Measurements from ENCODE around the gene MAN1A2. TPM values are rescaled to one million over a fixed set of nuclear protein-coding genes. Genes with fewer than 3 reads are reported as not detected.

MAN1A2 gene
- polyA plus RNA-seq, 3 donors: 4.0 to 10.5 (median 7.2) TPM

DNA sequence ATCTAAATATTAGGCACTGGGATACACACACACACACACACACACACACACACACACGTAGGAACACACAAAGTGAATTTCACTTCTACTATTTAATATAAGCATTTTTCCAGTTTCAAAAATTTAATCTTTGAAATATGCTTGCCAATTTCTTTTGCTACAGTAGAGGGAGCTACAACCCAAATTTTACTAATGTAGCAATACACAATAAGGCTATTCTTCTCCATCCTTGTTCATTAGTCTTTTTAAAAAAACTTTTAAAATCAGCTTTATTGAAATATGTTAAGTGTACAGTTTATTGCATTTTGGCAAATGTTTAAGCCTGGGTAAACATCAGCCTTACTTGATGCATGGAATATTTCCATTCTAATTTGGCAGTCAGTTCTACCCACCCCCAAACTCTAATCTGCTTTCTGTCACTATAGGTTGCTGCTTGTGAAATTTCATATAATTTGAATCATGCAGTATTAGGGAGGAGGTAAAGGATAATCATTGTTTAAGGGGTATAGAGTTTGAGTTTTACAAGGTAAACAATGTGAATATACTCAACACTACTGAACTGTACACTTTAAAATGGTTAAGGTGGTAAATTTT is 145.6 kb downstream of the MAN1A2 start:
- peak in 1 of 3 donors; percentile 1 for DNase-seq
- H3K4me3 Mint-ChIP-seq: no peak overlapping the region
- Histone ChIP-seq H3K27me3 (ENCODE audit: control insufficient read depth in 2 of 2, insufficient read depth in 2 of 2, low read length in 2 of 2) (no peaks in the 10 kb centered on the region), H3K79me2 (ENCODE audit: insufficient read depth, low read length) (no peaks in the 10 kb centered on the region), H4K20me1 (ENCODE audit: insufficient read depth, low read length) (no peaks in the 10 kb centered on the region), H3K27ac (ENCODE audit: low read depth in 1 of 2, low read length in 2 of 2) (no peak overlapping the region), H3K4me1 (ENCODE audit: control insufficient read depth in 1 of 2, insufficient read depth in 2 of 2, low read length in 2 of 2) (no peaks in the 10 kb centered on the region), H3K9me3 (replicated peaks in 1 of 2; ENCODE audit: control insufficient read depth in 1 of 2, insufficient read depth in 1 of 2, low read length in 2 of 2) (no peaks in the 10 kb centered on the region), H3K9ac (ENCODE audit: insufficient read depth, low read length, poor library complexity, severe bottlenecking) (no peak overlapping the region), H3K4me3 (replicated peaks in 1 of 3; ENCODE audit: low read depth in 2 of 3, low read length in 3 of 3) (no peak overlapping the region), H3K36me3 (replicated peaks in 1 of 2; ENCODE audit: control insufficient read depth in 1 of 2, insufficient read depth in 2 of 2, low read length in 2 of 2) (peaks cover 4 to 24% of the 10 kb centered on the region in 2 donors), H3K4me2 (replicated peaks; ENCODE audit: extremely low read depth, low read length, poor library complexity, severe bottlenecking) (no peak overlapping the region), H2AFZ (ENCODE audit: insufficient read depth, low read depth, low read length, poor library complexity, severe bottlenecking) (no peak overlapping the region)
- no CpG with 5 or more reads among the region's 1 CpG for WGBS (ENCODE audit: insufficient coverage)
- no peaks in the 10 kb centered on the region for H3K9me3 Mint-ChIP-seq
- no peak overlapping the region for H3K27ac Mint-ChIP-seq
- H3K4me1 Mint-ChIP-seq: peaks cover 1% of the 10 kb centered on the region
- H3K36me3 Mint-ChIP-seq: peaks cover 22% of the 10 kb centered on the region in 2 donors
- H3K27me3 Mint-ChIP-seq (ENCODE audit: low read depth in 3 of 3): no peaks in the 10 kb centered on the region
- peak; percentile 61 for TF ChIP-seq CTCF (IDR thresholded peaks at IDR 0.05)
- intact Hi-C loops (cut with micrococcal nuclease): loop anchor here in 1 of 2 donors (5.0 kb wide), 1 partner anchor 244 kb away; no protein-coding TSS in a partner anchor

GRCh38 chr1:117523111-117523510 is 155.9 kb downstream of the MAN1A2 start:
- Histone ChIP-seq H3K27ac (ENCODE audit: low read depth in 1 of 2, low read length in 2 of 2) (no peak overlapping the region), H3K9me3 (replicated peaks in 1 of 2; ENCODE audit: control insufficient read depth in 1 of 2, insufficient read depth in 1 of 2, low read length in 2 of 2) (no peaks in the 10 kb centered on the region), H3K4me3 (replicated peaks in 1 of 3; ENCODE audit: low read depth in 2 of 3, low read length in 3 of 3) (no peak overlapping the region), H4K20me1 (ENCODE audit: insufficient read depth, low read length) (no peaks in the 10 kb centered on the region), H3K9ac (ENCODE audit: insufficient read depth, low read length, poor library complexity, severe bottlenecking) (no peak overlapping the region), H3K4me2 (replicated peaks; ENCODE audit: extremely low read depth, low read length, poor library complexity, severe bottlenecking) (no peak overlapping the region), H3K36me3 (replicated peaks in 1 of 2; ENCODE audit: control insufficient read depth in 1 of 2, insufficient read depth in 2 of 2, low read length in 2 of 2) (peaks cover 0 to 11% of the 10 kb centered on the region in 2 donors), H2AFZ (ENCODE audit: insufficient read depth, low read depth, low read length, poor library complexity, severe bottlenecking) (no peak overlapping the region), H3K4me1 (ENCODE audit: control insufficient read depth in 1 of 2, insufficient read depth in 2 of 2, low read length in 2 of 2) (no peaks in the 10 kb centered on the region), H3K79me2 (ENCODE audit: insufficient read depth, low read length) (no peaks in the 10 kb centered on the region), H3K27me3 (ENCODE audit: control insufficient read depth in 2 of 2, insufficient read depth in 2 of 2, low read length in 2 of 2) (no peaks in the 10 kb centered on the region)
- 100% methylated on average over 1 of the region's 1 CpG for WGBS (ENCODE audit: insufficient coverage)
- no peaks in the 10 kb centered on the region for H3K27me3 Mint-ChIP-seq (ENCODE audit: low read depth in 3 of 3)
- H3K4me3 Mint-ChIP-seq: no peak overlapping the region
- peaks cover 5 to 14% of the 10 kb centered on the region in 2 donors for H3K36me3 Mint-ChIP-seq
- DNase-seq: no peak
- no peak overlapping the region for H3K27ac Mint-ChIP-seq
- H3K4me1 Mint-ChIP-seq: no peaks in the 10 kb centered on the region
- no peaks in the 10 kb centered on the region for H3K9me3 Mint-ChIP-seq
- TF ChIP-seq CTCF (IDR thresholded peaks at IDR 0.05): no peak
- intact Hi-C loops (cut with micrococcal nuclease): no loop called here
